Measurements from ENCODE around the gene ANP32E. TPM values are rescaled to one million over a fixed set of nuclear protein-coding genes. Genes with fewer than 3 reads are reported as not detected.

Gene ANP32E
- total RNA-seq, 1 experiment from 2014 or later: 63.3 TPM

DNA sequence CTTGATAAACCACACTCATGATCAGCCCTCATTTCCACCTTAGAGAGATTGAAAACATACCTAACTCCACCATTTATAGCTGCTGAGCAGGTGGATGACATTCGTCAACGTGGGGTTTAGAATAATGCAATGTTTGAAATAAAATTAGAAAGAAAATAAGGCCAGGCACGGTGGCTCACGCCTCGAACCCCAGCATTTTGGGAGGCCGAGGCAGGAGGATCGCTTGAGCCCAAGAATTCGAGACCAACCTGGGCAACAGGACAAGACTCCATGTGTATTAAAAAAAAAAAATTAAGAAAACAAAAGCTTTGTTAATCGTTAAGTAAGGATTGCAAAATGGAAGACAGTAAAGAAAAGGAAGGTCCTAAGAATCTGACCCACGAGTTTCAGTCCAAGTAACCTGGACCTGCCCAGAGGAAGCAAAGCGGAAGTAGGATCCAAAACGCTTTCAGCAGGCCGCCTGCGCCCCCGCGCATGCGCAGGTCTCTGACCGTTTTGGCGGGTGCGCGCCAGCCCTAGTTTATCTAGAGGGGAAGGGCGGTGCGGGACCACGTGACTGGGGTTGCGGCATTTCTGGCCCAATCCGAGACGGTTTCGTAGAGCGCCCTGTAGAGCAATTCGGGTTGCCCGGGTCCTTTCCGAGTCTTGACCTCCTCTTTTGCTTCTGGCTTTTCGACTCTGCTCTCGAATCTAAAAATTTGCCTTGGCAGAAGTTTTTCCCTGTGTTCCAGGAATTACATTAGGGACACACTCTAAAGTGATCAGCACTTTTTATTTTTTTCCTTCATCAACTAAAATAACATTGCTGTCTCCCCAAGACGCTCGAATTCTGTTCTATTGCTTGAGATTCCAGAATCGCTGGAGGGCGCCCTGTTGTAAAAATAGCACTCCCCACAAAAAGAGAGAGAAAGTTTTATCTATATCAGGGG is 22.5 kb downstream of the ANP32E start:
- Histone ChIP-seq H2AFZ (peak overlapping the region; percentile 91), H3K9me3 (ENCODE audit: insufficient read depth, low read depth) (no peaks in the 10 kb centered on the region), H3K4me2 (peak overlapping the region; percentile 69), H3K4me3 (peak overlapping the region; percentile 48), H3F3A (ENCODE audit: insufficient read depth, low read depth) (peaks cover 12% of the 10 kb centered on the region; the same call in 1 of the 2 replicates), H3K27ac (no peak overlapping the region), H3K79me2 (ENCODE audit: low read depth) (no peaks in the 10 kb centered on the region), H3K27me3 (ENCODE audit: insufficient read depth, low read depth) (no peaks in the 10 kb centered on the region), H3K4me1 (replicated peaks; ENCODE audit: insufficient read depth) (no peaks in the 10 kb centered on the region), H4K20me1 (ENCODE audit: insufficient read depth) (no peaks in the 10 kb centered on the region), H3K36me3 (ENCODE audit: low read depth) (no peaks in the 10 kb centered on the region), H3K9me2 (ENCODE audit: insufficient read depth) (no peaks in the 10 kb centered on the region)
- TSS peak; percentile 94 for BruUV-seq (replicated peaks)
- ChIA-PET POLR2A (ENCODE audit: unreplicated experiment) (no interaction called here), CTCF (no interaction called here)
- peak; percentile 84 to 85 for DNase-seq
- intact Hi-C loops (cut with micrococcal nuclease; ENCODE audit: unreplicated experiment): no loop called here
- TF ChIP-seq, protein P1, sequence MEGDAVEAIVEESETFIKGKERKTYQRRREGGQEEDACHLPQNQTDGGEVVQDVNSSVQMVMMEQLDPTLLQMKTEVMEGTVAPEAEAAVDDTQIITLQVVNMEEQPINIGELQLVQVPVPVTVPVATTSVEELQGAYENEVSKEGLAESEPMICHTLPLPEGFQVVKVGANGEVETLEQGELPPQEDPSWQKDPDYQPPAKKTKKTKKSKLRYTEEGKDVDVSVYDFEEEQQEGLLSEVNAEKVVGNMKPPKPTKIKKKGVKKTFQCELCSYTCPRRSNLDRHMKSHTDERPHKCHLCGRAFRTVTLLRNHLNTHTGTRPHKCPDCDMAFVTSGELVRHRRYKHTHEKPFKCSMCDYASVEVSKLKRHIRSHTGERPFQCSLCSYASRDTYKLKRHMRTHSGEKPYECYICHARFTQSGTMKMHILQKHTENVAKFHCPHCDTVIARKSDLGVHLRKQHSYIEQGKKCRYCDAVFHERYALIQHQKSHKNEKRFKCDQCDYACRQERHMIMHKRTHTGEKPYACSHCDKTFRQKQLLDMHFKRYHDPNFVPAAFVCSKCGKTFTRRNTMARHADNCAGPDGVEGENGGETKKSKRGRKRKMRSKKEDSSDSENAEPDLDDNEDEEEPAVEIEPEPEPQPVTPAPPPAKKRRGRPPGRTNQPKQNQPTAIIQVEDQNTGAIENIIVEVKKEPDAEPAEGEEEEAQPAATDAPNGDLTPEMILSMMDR (conservative IDR thresholded peaks at IDR 0.05): peak; percentile 60; the same call in 1 of the 2 replicates
- no peak for TF ChIP-seq EZH2 (IDR thresholded peaks at IDR 0.05; ENCODE audit: low read depth)

DNA sequence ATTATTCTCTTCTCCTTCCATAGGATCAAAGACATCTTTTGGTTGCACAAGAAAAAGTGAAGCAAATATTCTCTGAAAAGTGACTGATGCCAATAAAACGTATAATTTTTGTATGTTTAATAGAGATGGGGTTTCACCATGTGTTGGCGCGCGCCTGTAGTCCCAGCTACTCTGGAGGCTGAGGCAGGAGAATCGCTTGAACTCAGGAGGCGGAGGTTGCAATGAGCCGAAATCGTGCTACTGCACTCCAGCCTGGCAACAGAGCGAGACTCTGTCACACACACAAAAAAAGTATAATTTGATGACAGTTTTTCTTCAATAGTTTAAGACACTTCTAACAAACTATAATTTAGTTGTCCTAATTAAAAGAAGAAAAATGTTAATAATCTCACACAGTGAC is 23.8 kb downstream of the ANP32E start:
- H3K36me3 ChIP-seq (ENCODE audit: low read depth): no peaks in the 10 kb centered on the region
- BruUV-seq (replicated peaks): no TSS peak

DNA sequence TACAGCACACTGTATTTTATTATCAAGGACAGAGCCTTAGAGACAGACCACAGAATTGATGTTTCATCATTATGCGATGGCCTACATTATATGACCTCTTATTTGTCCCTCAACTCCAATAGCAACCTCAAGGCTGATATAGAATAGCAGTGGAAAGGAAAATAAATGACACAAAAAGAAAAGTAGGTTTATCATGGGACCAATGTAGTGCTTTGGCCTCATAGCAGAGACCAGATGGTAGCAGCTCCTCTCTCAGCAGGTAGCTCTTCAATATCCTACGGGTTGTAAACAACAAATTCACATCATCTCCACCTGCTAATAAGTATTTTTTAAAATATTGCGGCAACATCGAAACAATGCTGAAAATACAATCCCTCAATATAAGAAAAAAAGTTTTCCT is 25.2 kb downstream of the ANP32E start:
- POLR2A ChIA-PET (ENCODE audit: unreplicated experiment): interaction anchor here (0.6 to 0.7 kb wide), 2 partner anchors 277 to 796 kb away, joined by 3 to 5 read pairs; no protein-coding TSS in a partner anchor
- no peaks in the 10 kb centered on the region for H3K79me2 ChIP-seq (ENCODE audit: low read depth)
- H4K20me1 ChIP-seq (ENCODE audit: insufficient read depth): no peaks in the 10 kb centered on the region
- H3K4me1 ChIP-seq (replicated peaks; ENCODE audit: insufficient read depth): no peaks in the 10 kb centered on the region
- H3K4me2 ChIP-seq: no peak overlapping the region
- H3K27me3 ChIP-seq (ENCODE audit: insufficient read depth, low read depth): no peaks in the 10 kb centered on the region
- H3K9me2 ChIP-seq (ENCODE audit: insufficient read depth): no peaks in the 10 kb centered on the region
- H3F3A ChIP-seq (ENCODE audit: insufficient read depth, low read depth): peaks cover 6% of the 10 kb centered on the region; the same call in 1 of the 2 replicates
- TF ChIP-seq, protein P1 (conservative IDR thresholded peaks at IDR 0.05): no peak
- BruUV-seq (replicated peaks): no TSS peak
- no peak overlapping the region for H2AFZ ChIP-seq
- CTCF ChIA-PET: no interaction called here
- no peaks in the 10 kb centered on the region for H3K36me3 ChIP-seq (ENCODE audit: low read depth)
- intact Hi-C loops (cut with micrococcal nuclease; ENCODE audit: unreplicated experiment): no loop called here
- DNase-seq: no peak
- H3K4me3 ChIP-seq: no peak overlapping the region
- no peaks in the 10 kb centered on the region for H3K9me3 ChIP-seq (ENCODE audit: insufficient read depth, low read depth)
- H3K27ac ChIP-seq: no peak overlapping the region

More for the DNA sequence above, 23.8 kb downstream of the ANP32E start:
- intact Hi-C loops (cut with micrococcal nuclease; ENCODE audit: unreplicated experiment): no loop called here
- Histone ChIP-seq H2AFZ (no peak overlapping the region), H4K20me1 (ENCODE audit: insufficient read depth) (no peaks in the 10 kb centered on the region), H3K27ac (no peak overlapping the region), H3K79me2 (ENCODE audit: low read depth) (no peaks in the 10 kb centered on the region), H3K4me2 (no peak overlapping the region), H3K4me3 (no peak overlapping the region), H3K9me2 (ENCODE audit: insufficient read depth) (no peaks in the 10 kb centered on the region), H3K4me1 (replicated peaks; ENCODE audit: insufficient read depth) (no peaks in the 10 kb centered on the region), H3K9me3 (ENCODE audit: insufficient read depth, low read depth) (no peaks in the 10 kb centered on the region), H3F3A (ENCODE audit: insufficient read depth, low read depth) (peaks cover 8% of the 10 kb centered on the region; the same call in 1 of the 2 replicates), H3K27me3 (ENCODE audit: insufficient read depth, low read depth) (no peaks in the 10 kb centered on the region)
- DNase-seq: no peak
- POLR2A ChIA-PET (ENCODE audit: unreplicated experiment): interaction anchor here (0.7 kb wide), 1 partner anchor 786 kb away, joined by 3 read pairs; no protein-coding TSS in a partner anchor
- CTCF ChIA-PET: interaction anchor here (0.7 to 0.9 kb wide), 2 partner anchors 43 to 149 kb away, joined by 3 to 4 read pairs; no protein-coding TSS in a partner anchor
- TF ChIP-seq, protein P1 (conservative IDR thresholded peaks at IDR 0.05): no peak
- no peak for TF ChIP-seq EZH2 (IDR thresholded peaks at IDR 0.05; ENCODE audit: low read depth)

Data from PC-9 (cell line).